ENCODE measurements around the gene DUSP10. TPM values are rescaled to one million over a fixed set of nuclear protein-coding genes. Genes with fewer than 3 reads are reported as not detected.

Gene DUSP10
- total RNA-seq, 1 donor from 2014 or later: 3.2 TPM

DNA sequence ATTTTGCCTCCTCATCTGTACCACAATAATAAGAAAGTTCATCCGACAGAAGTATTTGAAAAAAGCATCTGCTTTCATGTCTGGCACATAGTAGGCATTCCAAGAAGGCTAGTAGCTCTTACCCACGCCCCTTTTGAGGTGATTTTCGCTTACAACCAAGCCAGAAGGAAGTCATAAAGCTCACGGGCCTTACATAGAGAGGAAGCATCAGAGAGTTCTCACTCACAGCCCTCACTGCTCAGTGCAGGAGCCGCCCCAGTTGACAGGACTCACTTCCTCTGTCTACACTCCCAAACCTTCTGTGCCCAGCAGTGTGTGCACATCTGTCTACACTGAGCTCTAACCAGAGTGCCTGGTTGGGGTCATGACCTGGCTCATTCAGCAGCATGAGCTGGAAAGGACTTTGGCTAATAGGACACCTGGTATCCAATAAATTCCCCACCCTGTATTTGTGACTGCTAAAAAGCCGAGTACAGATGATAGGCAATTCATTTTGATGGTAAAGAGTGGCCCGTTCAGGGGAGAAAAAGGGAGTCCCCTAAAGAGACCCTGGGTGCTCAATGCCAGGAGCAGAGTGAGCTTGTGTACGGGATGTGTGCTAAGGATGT lies 36.8 kb upstream of the DUSP10 start:
- H3K4me1 Mint-ChIP-seq (ENCODE audit: unreplicated experiment): no peaks in the 10 kb centered on the region
- DNase-seq (ENCODE audit: extremely low spot score, unreplicated experiment): no peak
- peaks cover 16% of the 10 kb centered on the region for H3K27me3 Mint-ChIP-seq (ENCODE audit: unreplicated experiment)
- H3K9me3 Mint-ChIP-seq (ENCODE audit: unreplicated experiment): no peaks in the 10 kb centered on the region
- H3K36me3 Mint-ChIP-seq (ENCODE audit: unreplicated experiment): no peaks in the 10 kb centered on the region
- no peak overlapping the region for H3K4me3 Mint-ChIP-seq (ENCODE audit: unreplicated experiment)
- no peak overlapping the region for H3K27ac Mint-ChIP-seq (ENCODE audit: unreplicated experiment)
- TF ChIP-seq, protein P1, sequence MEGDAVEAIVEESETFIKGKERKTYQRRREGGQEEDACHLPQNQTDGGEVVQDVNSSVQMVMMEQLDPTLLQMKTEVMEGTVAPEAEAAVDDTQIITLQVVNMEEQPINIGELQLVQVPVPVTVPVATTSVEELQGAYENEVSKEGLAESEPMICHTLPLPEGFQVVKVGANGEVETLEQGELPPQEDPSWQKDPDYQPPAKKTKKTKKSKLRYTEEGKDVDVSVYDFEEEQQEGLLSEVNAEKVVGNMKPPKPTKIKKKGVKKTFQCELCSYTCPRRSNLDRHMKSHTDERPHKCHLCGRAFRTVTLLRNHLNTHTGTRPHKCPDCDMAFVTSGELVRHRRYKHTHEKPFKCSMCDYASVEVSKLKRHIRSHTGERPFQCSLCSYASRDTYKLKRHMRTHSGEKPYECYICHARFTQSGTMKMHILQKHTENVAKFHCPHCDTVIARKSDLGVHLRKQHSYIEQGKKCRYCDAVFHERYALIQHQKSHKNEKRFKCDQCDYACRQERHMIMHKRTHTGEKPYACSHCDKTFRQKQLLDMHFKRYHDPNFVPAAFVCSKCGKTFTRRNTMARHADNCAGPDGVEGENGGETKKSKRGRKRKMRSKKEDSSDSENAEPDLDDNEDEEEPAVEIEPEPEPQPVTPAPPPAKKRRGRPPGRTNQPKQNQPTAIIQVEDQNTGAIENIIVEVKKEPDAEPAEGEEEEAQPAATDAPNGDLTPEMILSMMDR (IDR thresholded peaks at IDR 0.05): no peak

DNA sequence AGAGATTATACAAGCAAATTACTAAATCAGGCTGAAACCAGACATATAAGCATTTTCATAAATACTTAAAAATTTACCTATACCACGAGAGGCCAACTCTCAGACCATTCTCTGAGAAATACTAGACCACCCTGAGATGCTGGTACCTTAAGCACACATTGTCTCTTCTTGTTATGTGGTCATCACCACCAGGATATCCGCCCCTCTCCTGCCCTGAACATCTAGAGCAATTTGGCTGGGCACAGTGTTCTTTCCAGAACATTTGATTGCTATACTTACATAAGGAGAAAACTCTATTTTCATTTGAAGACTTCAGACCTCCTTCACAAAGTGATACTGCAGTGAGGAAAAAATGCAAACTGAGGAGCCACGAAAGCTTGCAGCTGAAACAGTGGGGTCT lies 36.2 kb upstream of the DUSP10 start:
- Mint-ChIP-seq H3K9me3 (ENCODE audit: unreplicated experiment) (no peaks in the 10 kb centered on the region), H3K4me1 (ENCODE audit: unreplicated experiment) (no peaks in the 10 kb centered on the region), H3K27me3 (ENCODE audit: unreplicated experiment) (peaks cover 13% of the 10 kb centered on the region), H3K4me3 (ENCODE audit: unreplicated experiment) (no peak overlapping the region), H3K36me3 (ENCODE audit: unreplicated experiment) (no peaks in the 10 kb centered on the region), H3K27ac (ENCODE audit: unreplicated experiment) (no peak overlapping the region)
- DNase-seq (ENCODE audit: extremely low spot score, unreplicated experiment): no peak
- TF ChIP-seq, protein P1 (IDR thresholded peaks at IDR 0.05): no peak

DNA sequence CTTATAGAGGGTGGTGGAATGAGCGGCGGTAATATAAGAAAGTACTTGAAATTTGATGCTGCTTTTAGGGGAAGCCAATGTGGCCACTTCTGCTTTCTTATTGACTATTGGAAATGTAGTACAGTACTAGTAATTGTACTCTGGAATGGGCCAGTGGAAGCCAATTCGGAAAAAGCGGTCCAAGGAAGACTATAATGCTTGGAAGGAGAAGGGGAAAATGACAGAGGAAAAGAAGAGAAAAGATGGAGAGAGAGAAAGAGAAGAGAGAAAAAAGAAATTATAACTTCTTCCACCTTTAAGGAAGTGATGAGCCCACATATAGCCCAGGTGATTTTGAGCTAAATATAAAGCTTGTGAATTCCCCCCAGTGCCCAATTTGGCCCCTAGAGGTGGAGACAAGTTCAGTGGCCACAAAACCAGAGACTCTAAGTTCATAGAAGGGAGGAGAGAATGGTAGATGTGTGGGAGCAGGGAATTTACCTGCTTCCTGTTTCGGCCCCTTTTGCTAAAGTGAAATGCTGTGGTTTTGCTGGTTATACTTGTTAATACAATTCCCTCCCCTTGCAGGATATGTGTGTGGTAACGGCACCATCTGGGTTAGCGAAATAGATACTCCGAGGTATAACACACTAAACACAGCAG lies 35.7 kb upstream of the DUSP10 start:
- Mint-ChIP-seq H3K27me3 (ENCODE audit: unreplicated experiment) (peaks cover 7% of the 10 kb centered on the region), H3K36me3 (ENCODE audit: unreplicated experiment) (no peaks in the 10 kb centered on the region)
- TF ChIP-seq, protein P1 (IDR thresholded peaks at IDR 0.05): no peak

DNA sequence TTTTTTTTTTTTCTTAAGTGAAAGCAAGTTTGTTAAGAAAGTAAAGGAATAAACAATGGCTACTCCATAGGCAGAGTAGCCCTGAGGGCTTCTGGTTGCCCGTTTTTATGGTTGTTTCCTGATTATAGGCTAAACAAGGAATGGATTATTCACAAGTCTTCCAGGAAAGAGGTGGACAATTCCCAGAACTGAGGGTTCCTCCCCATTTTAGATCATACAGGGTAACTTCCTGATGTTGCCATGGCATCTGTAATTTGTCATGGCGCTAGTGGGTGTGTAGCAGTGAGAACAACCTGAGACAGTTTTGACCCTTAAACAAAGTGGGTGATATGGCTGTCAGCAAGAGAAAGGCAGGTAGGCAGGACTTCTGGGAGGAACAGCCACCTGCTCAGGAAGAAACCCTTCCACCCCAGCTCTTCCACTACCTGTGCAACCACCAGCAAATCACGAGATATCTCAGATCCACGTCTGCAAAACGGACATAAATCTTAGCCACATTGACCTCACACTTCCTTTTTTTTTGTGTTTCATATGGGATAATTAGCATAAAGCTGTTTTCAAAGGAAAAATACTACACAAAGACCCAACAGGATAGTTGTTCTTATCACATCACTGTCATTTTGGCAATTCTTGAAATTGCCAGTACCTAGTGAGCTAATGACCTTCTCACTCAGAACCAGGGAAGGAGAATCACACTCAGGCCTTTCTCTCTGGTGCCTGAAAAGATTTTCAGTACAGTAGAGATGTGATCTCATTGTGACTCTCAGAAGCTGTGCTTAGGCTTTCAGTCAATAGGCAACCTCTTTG lies 34.8 kb upstream of the DUSP10 start:
- TF ChIP-seq, protein P1 (IDR thresholded peaks at IDR 0.05): no peak
- no peak overlapping the region for H3K27ac Mint-ChIP-seq (ENCODE audit: unreplicated experiment)

More for the DNA sequence above, 35.7 kb upstream of the DUSP10 start:
- no peaks in the 10 kb centered on the region for H3K4me1 Mint-ChIP-seq (ENCODE audit: unreplicated experiment)
- no peak overlapping the region for H3K27ac Mint-ChIP-seq (ENCODE audit: unreplicated experiment)
- H3K4me3 Mint-ChIP-seq (ENCODE audit: unreplicated experiment): no peak overlapping the region
- H3K9me3 Mint-ChIP-seq (ENCODE audit: unreplicated experiment): no peaks in the 10 kb centered on the region
- no peak for DNase-seq (ENCODE audit: extremely low spot score, unreplicated experiment)

DNA sequence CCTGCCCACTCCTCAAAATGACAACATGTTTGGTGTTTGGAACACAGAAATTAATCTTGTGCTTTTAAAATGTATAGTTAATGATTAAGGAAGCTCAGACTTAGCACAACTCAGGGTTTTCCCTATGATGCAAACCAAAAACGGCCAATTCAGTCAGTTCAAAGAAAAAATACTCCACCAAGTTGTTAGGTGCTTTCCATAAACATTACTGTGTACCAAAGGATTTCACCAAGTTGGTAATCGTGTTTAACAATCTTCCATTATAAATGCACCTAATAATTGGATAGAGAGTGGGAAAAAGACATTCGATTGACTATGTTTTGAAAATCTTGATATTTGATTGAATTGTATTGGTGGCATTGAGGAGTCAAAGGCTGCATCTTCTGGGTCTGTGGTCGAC lies 33.3 kb upstream of the DUSP10 start:
- Mint-ChIP-seq H3K9me3 (ENCODE audit: unreplicated experiment) (no peaks in the 10 kb centered on the region), H3K27ac (ENCODE audit: unreplicated experiment) (no peak overlapping the region), H3K27me3 (ENCODE audit: unreplicated experiment) (peaks cover 8% of the 10 kb centered on the region), H3K36me3 (ENCODE audit: unreplicated experiment) (no peaks in the 10 kb centered on the region), H3K4me3 (ENCODE audit: unreplicated experiment) (no peak overlapping the region), H3K4me1 (ENCODE audit: unreplicated experiment) (no peaks in the 10 kb centered on the region)
- DNase-seq (ENCODE audit: extremely low spot score, unreplicated experiment): no peak
- TF ChIP-seq, protein P1 (IDR thresholded peaks at IDR 0.05): no peak

More for the DNA sequence above, 34.8 kb upstream of the DUSP10 start:
- H3K27me3 Mint-ChIP-seq (ENCODE audit: unreplicated experiment): peaks cover 5% of the 10 kb centered on the region
- no peaks in the 10 kb centered on the region for H3K9me3 Mint-ChIP-seq (ENCODE audit: unreplicated experiment)
- DNase-seq (ENCODE audit: extremely low spot score, unreplicated experiment): no peak
- H3K4me1 Mint-ChIP-seq (ENCODE audit: unreplicated experiment): no peaks in the 10 kb centered on the region
- no peaks in the 10 kb centered on the region for H3K36me3 Mint-ChIP-seq (ENCODE audit: unreplicated experiment)
- H3K4me3 Mint-ChIP-seq (ENCODE audit: unreplicated experiment): no peak overlapping the region

All from osteocyte (in vitro differentiated cells).